PC-3 (cell line): ENCODE results near the gene GET3. TPM values are rescaled to one million over a fixed set of nuclear protein-coding genes. Genes with fewer than 3 reads are reported as not detected.
A peak's percentile ranks its signal among the peaks of the same experiment; 100 is the strongest.

Source experiments
- ATAC-seq: fragments of 200-7000 bp; cut with Tn5 transposase; 2 replicates; pipeline ENCODE4 v1.9.1; 2020; ENCODE audit warnings: mild to moderate bottlenecking, moderate library complexity
- BruUV-seq: library from RNA; stranded (reverse); fragments of 400-500 nt; replicated peaks from 2 replicates; lab custom pipeline; 2021; lab: Mats Ljungman, UMichigan
- CTCF ChIA-PET: fragments of 300-600 bp; sonication (Branson Sonifier 250); formaldehyde crosslinking; loops from one replicate; lab custom pipeline; 2022; ENCODE audit warnings: antibody characterized with exemption; lab: Charles Lee
- POLR2A ChIA-PET: fragments of 300-600 bp; sonication (Branson Sonifier 250); formaldehyde crosslinking; loops from one replicate; lab custom pipeline; 2022; ENCODE audit warnings: antibody characterized with exemption; ENCODE audit not compliant: unreplicated experiment; lab: Charles Lee
- DNase-seq: peaks from one replicate; pipeline ENCODE4 v3.0.0-alpha.2; 2015
- H2AFZ ChIP-seq: fragments of 300-600 bp; sonication (generic); 2 replicates; pipeline ENCODE4 v1.6.0; 2016; ENCODE audit warnings: antibody characterized with exemption, low read length
- H3F3A ChIP-seq: fragments of 300-600 bp; sonication (generic); one replicate; pipeline ENCODE4 v1.6.0; 2017; ENCODE audit warnings: antibody characterized with exemption, low read length, control low read depth, mild to moderate bottlenecking; ENCODE audit not compliant: unreplicated experiment
- H3K27ac ChIP-seq: fragments of 300-600 bp; sonication (generic); 2 replicates; pipeline ENCODE4 v1.5.1; 2016; ENCODE audit warnings: mild to moderate bottlenecking, low read length
- H3K27me3 ChIP-seq: fragments of 300-600 bp; sonication (generic); 2 replicates; pipeline ENCODE4 v1.6.1; 2016; ENCODE audit warnings: low read length, mixed read lengths
- H3K36me3 ChIP-seq: fragments of 300-600 bp; sonication (generic); 2 replicates; pipeline ENCODE4 v1.6.1; 2016; ENCODE audit warnings: low read depth, mixed run types, low read length, mixed read lengths
- H3K4me1 ChIP-seq: fragments of 300-600 bp; sonication (generic); 2 replicates; pipeline ENCODE4 v1.5.1; 2016; ENCODE audit warnings: low read length; ENCODE audit not compliant: insufficient read depth
- H3K4me2 ChIP-seq: fragments of 300-600 bp; sonication (generic); 2 replicates; pipeline ENCODE4 v1.6.0; 2016; ENCODE audit warnings: low read length
- H3K4me3 ChIP-seq: fragments of 300-600 bp; sonication (generic); 2 replicates; pipeline ENCODE4 v1.5.1; 2016; ENCODE audit warnings: mild to moderate bottlenecking, low read length, mixed read lengths
- H3K79me2 ChIP-seq: fragments of 300-600 bp; sonication (generic); 2 replicates; pipeline ENCODE4 v1.6.1; 2017; ENCODE audit warnings: low read length, mixed read lengths
- H3K9ac ChIP-seq: fragments of 300-600 bp; sonication (generic); 2 replicates; pipeline ENCODE4 v1.6.0; 2016; ENCODE audit warnings: mild to moderate bottlenecking, low read length
- H3K9me2 ChIP-seq: fragments of 300-600 bp; sonication (generic); replicated peaks from 2 replicates; pipeline ENCODE4 v1.6.1; 2016; ENCODE audit warnings: mixed run types, low read length, mixed read lengths
- H3K9me3 ChIP-seq: fragments of 300-600 bp; sonication (generic); 2 replicates; pipeline ENCODE4 v1.6.1; 2016; ENCODE audit warnings: low read length, mixed read lengths
- H4K20me1 ChIP-seq: fragments of 300-600 bp; sonication (generic); 2 replicates; pipeline ENCODE4 v1.6.1; 2016; ENCODE audit warnings: low read length, mixed read lengths
- CTCF ChIP-seq: fragments of 300-600 bp; sonication (generic); conservative IDR thresholded peaks from 2 replicates; pipeline ENCODE4 v1.5.1; 2017; ENCODE audit warnings: antibody characterized with exemption, low read depth, mild to moderate bottlenecking, low read length
- EZH2 ChIP-seq: fragments of 300-600 bp; sonication (generic); IDR thresholded peaks from one replicate; pipeline ENCODE4 v1.6.1; 2017; ENCODE audit warnings: antibody characterized with exemption, mild to moderate bottlenecking, low read length; ENCODE audit not compliant: unreplicated experiment
- EZH2phosphoT487 ChIP-seq: fragments of 300-600 bp; sonication (generic); IDR thresholded peaks from 2 replicates; pipeline ENCODE4 v1.6.1; 2018; ENCODE audit warnings: mild to moderate bottlenecking, antibody characterized with exemption, low read length, borderline replicate concordance
- intact Hi-C: fragments of 100-400 bp; cut with micrococcal nuclease; formaldehyde crosslinking; loops from 2 replicates; pipeline ENCODE4 v1.9.0; 2023
- total RNA-seq: library from RNA; depleted of rRNA; stranded (reverse); fragments of >200 nt; gene quantifications from 2 replicates; pipeline ENCODE4 v1.2.3, GENCODE V29; 2014

The GET3 gene
- total RNA-seq, 1 experiment from 2014 or later, result 264 TPM

DNA sequence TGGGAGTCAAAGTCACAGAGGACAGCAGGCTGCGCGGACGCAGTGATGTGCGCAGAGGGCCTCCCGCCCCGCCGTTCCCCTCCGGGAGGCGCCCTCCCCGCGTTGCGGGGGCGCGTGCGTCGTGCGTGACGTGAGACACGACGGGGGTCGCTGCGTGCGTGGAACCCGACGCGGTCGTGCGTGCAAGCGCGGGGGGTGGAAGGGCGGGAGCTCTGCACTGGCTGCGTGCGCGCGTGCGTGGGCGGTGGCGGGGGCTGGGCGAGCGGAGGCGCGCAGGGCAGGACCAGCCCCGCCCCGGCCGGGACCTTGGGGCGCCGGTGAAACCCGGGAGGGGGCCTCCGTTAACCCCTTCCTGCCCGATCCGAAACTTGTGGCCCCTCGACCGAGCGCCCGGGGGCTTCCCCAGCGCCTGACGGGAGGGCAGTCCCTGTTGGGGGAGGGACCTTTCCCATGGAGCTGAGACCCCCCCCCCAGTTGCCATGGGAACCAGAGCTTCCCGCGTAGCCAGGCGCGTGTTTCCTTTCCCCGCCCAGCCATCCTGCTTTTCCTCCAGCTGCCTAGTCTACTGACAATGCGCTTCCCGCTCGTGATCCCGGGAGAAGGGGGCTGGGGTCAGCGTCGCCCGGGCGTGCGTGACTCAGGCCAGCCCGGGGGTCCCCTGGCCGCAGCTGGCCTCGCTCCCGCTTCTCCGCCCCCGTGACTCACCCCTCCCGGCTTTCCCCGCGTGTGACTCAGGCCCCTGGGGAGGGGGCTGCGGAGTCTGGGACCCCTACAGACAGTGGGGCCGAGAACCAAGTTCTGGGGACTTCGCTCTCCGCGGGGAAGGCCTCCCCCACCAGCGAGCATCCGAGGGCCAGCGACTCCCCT lies 45.4 kb downstream of the GET3 start:
- intact Hi-C loops, result no loop called here

GRCh38 chr19:12783291-12783848 lies 46.1 kb downstream of the GET3 start:
- DNase-seq (no peak), ATAC-seq (no peak)
- Histone ChIP-seq H3K79me2 (no peaks in the 10 kb centered on the region), H3K27ac (peak overlapping the region; percentile 80), H3K4me1 (peaks cover 69% of the 10 kb centered on the region), H3F3A (peaks cover 5% of the 10 kb centered on the region), H3K9ac (peak overlapping the region; percentile 73), H3K9me3 (no peaks in the 10 kb centered on the region), H3K36me3 (no peaks in the 10 kb centered on the region), H2AFZ (peak overlapping the region; percentile 93; the same call in 1 of the 2 replicates), H4K20me1 (no peaks in the 10 kb centered on the region), H3K27me3 (no peaks in the 10 kb centered on the region), H3K4me3 (peak overlapping the region; percentile 69), H3K4me2 (peak overlapping the region; percentile 90), H3K9me2 (no peaks in the 10 kb centered on the region)
- TF ChIP-seq CTCF (no peak), EZH2 (no peak), EZH2phosphoT487 (no peak)
- ChIA-PET POLR2A (no interaction called here), CTCF (interaction anchor here (0.8 to 0.9 kb wide), 2 partner anchors 8 to 17 kb away, joined by 4 to 5 read pairs; partner anchors contain the start of gene JUNB)
- BruUV-seq, result TSS peak; percentile 57
- intact Hi-C loops, result no loop called here

More for the DNA sequence above, 45.4 kb downstream of the GET3 start:
- Histone ChIP-seq H3K4me3 (peak overlapping the region; percentile 69), H3K27ac (peak overlapping the region; percentile 80), H2AFZ (peak overlapping the region; percentile 93), H3K27me3 (no peaks in the 10 kb centered on the region), H3K4me1 (peaks cover 65% of the 10 kb centered on the region), H3F3A (peaks cover 5% of the 10 kb centered on the region), H3K36me3 (no peaks in the 10 kb centered on the region), H3K4me2 (peak overlapping the region; percentile 90), H3K9ac (peak overlapping the region; percentile 73), H3K9me2 (no peaks in the 10 kb centered on the region), H4K20me1 (no peaks in the 10 kb centered on the region), H3K9me3 (no peaks in the 10 kb centered on the region), H3K79me2 (no peaks in the 10 kb centered on the region)
- ATAC-seq, result peak; percentile 32
- TF ChIP-seq CTCF (0 out of 2 replicates have a peak, but pooled peaks have one; percentile 9), EZH2 (no peak), EZH2phosphoT487 (no peak)
- POLR2A ChIA-PET, result no interaction called here
- peak; percentile 68 for DNase-seq
- no TSS peak for BruUV-seq
- CTCF ChIA-PET, result interaction anchor here (0.8 to 0.9 kb wide), 2 partner anchors 9 to 16 kb away, joined by 4 to 5 read pairs; partner anchors contain the start of gene JUNB
